ENCODE measurements around the gene LSR. TPM values are rescaled to one million over a fixed set of nuclear protein-coding genes. Genes with fewer than 3 reads are reported as not detected.

LSR gene
- total and polyA plus RNA-seq, 2 of the 4 experiments (the other 2 are of a cell fraction), result 0.18 to 0.44 TPM

GRCh38 chr19:35204799-35205732 lies 43.7 kb upstream of the LSR start:
- H4K8ac ChIP-seq (ENCODE audit: low read depth in 2 of 2, low read length in 2 of 2), result no peak overlapping the region
- H3K27me3 ChIP-seq (ENCODE audit: control insufficient read depth, insufficient read depth, low read length), result peaks cover 10% of the 10 kb centered on the region
- WGBS, 2 experiments (ENCODE audit: extremely low coverage in 2 of 2, insufficient read length in 1 of 2), result 0% methylated on average over 1 of the region's 13 CpGs; no CpG with 5 or more reads in 1 of the 2 experiments
- DNase-seq (no peak), ATAC-seq (ENCODE audit: low read depth) (no peak)
- H3K4me3 ChIP-seq (ENCODE audit: insufficient read depth, low read depth, low read length), result no peak overlapping the region
- H2AK9ac ChIP-seq (replicated peaks; ENCODE audit: low read depth, low read length, poor library complexity), result peak overlapping the region; percentile 42
- H2BK15ac ChIP-seq (ENCODE audit: low read depth, low read length), result no peak overlapping the region
- no peak overlapping the region for H4K5ac ChIP-seq (ENCODE audit: low read depth, low read length)
- no peak overlapping the region for H2AFZ ChIP-seq (replicated peaks; ENCODE audit: low read length, poor library complexity)
- no peak overlapping the region for H3K23ac ChIP-seq (ENCODE audit: low read depth, low read length)
- no peak overlapping the region for H3K18ac ChIP-seq (ENCODE audit: low read depth, low read length)
- BruUV-seq (replicated peaks), result no TSS peak
- H3K79me1 ChIP-seq (ENCODE audit: low read depth in 1 of 2, low read length in 2 of 2), result no peaks in the 10 kb centered on the region
- no peak overlapping the region for H3K4ac ChIP-seq (ENCODE audit: low read depth, low read length)
- H2BK20ac ChIP-seq (ENCODE audit: low read depth, low read length), result no peak overlapping the region
- no peak overlapping the region for H4K91ac ChIP-seq (ENCODE audit: insufficient read depth, low read depth, low read length)
- no peaks in the 10 kb centered on the region for H3K9me1 ChIP-seq (ENCODE audit: insufficient read depth, low read length)
- dilution Hi-C loops (cut with HindIII; ENCODE audit: low sequenced_read_pairs, unreplicated experiment) (no loop called here), in situ Hi-C loops (cut with MboI; ENCODE audit: low sequenced_read_pairs) (no loop called here), intact Hi-C loops (cut with micrococcal nuclease) (no loop called here)
- H3K9ac ChIP-seq (ENCODE audit: low read depth, low read length), result no peak overlapping the region
- no peak overlapping the region for H3K4me2 ChIP-seq (ENCODE audit: low read depth, low read length)
- ChIA-PET CTCF (no interaction called here), POLR2A (ENCODE audit: unreplicated experiment) (no interaction called here)
- no peak overlapping the region for H2BK5ac ChIP-seq (ENCODE audit: low read depth, low read length, poor library complexity, severe bottlenecking)
- H3K27ac ChIP-seq (ENCODE audit: insufficient read depth, low read length), result no peak overlapping the region
- no peaks in the 10 kb centered on the region for H3K9me3 ChIP-seq (ENCODE audit: control insufficient read depth, insufficient read depth, low read length)
- H3K4me1 ChIP-seq (ENCODE audit: control insufficient read depth, insufficient read depth, low read length), result no peaks in the 10 kb centered on the region
- no peaks in the 10 kb centered on the region for H3K36me3 ChIP-seq (ENCODE audit: control insufficient read depth, insufficient read depth, low read length)
- H3K14ac ChIP-seq (replicated peaks; ENCODE audit: low read depth, low read length), result no peak overlapping the region
- no peak overlapping the region for H3K56ac ChIP-seq (ENCODE audit: extremely low read depth, insufficient read depth, low read length)
- no peak overlapping the region for H2AK5ac ChIP-seq (ENCODE audit: low read depth, low read length)
- no peaks in the 10 kb centered on the region for H4K20me1 ChIP-seq (ENCODE audit: insufficient read depth, low read length)
- no peak overlapping the region for H2BK120ac ChIP-seq (ENCODE audit: low read depth, low read length)
- TF ChIP-seq MAFK (IDR thresholded peaks at IDR 0.05; ENCODE audit: low read depth, low read length) (no peak), CEBPB (IDR thresholded peaks at IDR 0.05; ENCODE audit: low read depth, low read length) (no peak), RFX5 (IDR thresholded peaks at IDR 0.05; ENCODE audit: low read depth, low read length) (no peak), BHLHE40 (IDR thresholded peaks at IDR 0.05; ENCODE audit: low read depth, low read length) (no peak), ELK1 (IDR thresholded peaks at IDR 0.05; ENCODE audit: borderline replicate concordance, low read depth, low read length) (no peak), MXI1 (IDR thresholded peaks at IDR 0.05; ENCODE audit: borderline replicate concordance, low read depth, low read length) (no peak), RAD21 (IDR thresholded peaks at IDR 0.05; ENCODE audit: low read length) (no peak), CTCF (conservative IDR thresholded peaks at IDR 0.05; ENCODE audit: low read depth, low read length) (no peak), SMC3 (IDR thresholded peaks at IDR 0.05; ENCODE audit: low read depth, low read length) (no peak), USF2 (IDR thresholded peaks at IDR 0.05; ENCODE audit: low read depth, low read length) (no peak), FOS (IDR thresholded peaks at IDR 0.05; ENCODE audit: low read depth, low read length) (no peak), NFE2L2 (IDR thresholded peaks at IDR 0.05; ENCODE audit: low read depth, low read length) (no peak), RCOR1 (IDR thresholded peaks at IDR 0.05; ENCODE audit: insufficient replicate concordance, low read length) (no peak), CHD1 (IDR thresholded peaks at IDR 0.05; ENCODE audit: low read depth, low read length) (no peak)

Data from IMR-90 (cell line).